KBM-7 (cell line): Measurements from ENCODE around the gene AFG1L.
"Not testable (repeated sequence)": the region's sequence is repeated elsewhere in the genome, so short reads cannot be mapped to it uniquely, and the experiment has no call there.

ENCODE experiments used
- DNase-seq: peaks from one replicate; pipeline ENCODE4 v3.0.0-alpha.2; 2015
- in situ Hi-C: fragments of 300-500 bp; cut with MboI; formaldehyde crosslinking; loops from 2 replicates; pipeline ENCODE4 v1.14.3; 2020; ENCODE audit warnings: low sequenced_read_pairs, low pct_unique_long_range_greater_than_20kb, mixed read lengths

The AFG1L gene

DNA sequence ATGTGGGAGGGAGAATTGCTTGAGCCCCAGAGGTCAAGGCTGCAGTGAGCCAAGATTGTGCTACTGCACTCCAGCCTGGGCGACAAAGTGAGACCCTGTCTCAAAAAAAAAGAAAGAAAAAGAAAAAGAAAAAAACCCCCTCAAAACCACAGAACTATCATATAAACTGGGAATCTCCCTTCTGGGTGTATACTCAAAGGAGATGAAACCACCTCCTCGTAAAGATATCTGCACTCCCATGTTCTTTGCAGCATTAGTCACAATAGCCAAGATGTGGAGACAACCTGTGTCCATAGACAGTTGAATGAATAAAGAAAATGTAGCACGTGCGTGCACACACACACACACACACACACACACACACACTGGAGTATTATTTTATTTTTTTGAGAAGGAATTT is 8.5 kb upstream of the AFG1L start:
- in situ Hi-C loops: no loop called here

DNA sequence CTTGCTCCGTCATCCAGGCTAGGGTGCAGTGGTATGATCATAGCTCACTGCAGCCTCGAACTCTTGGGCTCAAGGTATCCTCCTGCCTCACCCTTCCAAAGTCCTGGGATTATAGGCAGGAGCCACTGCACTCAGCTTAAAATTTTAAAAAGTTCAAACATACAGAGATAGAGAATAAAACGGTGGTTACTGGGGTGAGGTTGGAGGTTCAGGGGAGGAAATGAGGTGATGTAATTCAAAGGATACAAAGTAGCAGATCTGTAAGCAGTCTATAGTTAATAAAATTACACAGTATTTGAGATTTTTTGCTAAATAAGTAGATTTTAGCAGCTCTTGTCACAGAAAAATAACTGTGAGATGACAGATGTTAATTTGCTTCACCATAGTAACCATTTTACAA is 7.5 kb upstream of the AFG1L start:
- no peak for DNase-seq
- in situ Hi-C loops: no loop called here

More for the DNA sequence above, 8.5 kb upstream of the AFG1L start:
- no peak for DNase-seq

DNA sequence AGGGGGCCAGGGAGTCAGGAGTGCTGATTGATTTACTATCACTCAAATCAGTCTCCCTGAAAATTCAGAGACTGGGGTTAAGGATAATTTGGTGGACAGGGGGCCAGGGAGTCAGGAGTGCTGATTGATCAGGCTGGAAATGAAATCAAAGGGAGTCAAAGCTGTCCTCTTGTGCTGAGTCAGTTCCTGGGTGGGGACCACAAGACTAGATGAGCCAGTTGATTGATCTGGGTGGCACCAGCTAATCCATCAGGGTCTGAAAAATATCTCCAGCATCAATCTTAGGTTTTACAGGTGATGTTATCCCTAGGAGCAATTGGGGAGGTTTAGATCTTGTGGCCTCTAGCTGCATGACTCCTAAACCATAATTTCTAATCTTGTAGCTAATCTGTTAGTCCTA is 6.1 kb upstream of the AFG1L start:
- no peak for DNase-seq
- in situ Hi-C loops: no loop called here

DNA sequence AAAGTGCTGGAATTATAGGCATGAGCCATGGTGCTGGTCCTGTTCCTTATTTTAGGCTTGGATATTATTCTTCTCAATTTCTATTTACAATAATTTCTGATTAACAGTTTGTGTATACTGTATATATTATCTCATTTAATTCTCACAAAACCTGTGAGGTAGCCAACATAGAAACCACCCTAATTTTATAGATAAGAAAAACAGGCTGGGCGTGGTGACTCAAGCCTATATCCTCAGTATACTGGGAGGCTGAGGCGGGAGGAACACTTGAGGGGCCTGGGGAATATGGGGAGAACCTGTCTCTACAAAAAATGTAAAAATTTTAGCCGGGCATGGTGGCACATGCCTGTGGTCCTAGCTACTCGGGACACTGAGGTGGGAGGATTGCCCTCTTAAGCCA is 3.8 kb upstream of the AFG1L start:
- no peak for DNase-seq
- in situ Hi-C loops: no loop called here

DNA sequence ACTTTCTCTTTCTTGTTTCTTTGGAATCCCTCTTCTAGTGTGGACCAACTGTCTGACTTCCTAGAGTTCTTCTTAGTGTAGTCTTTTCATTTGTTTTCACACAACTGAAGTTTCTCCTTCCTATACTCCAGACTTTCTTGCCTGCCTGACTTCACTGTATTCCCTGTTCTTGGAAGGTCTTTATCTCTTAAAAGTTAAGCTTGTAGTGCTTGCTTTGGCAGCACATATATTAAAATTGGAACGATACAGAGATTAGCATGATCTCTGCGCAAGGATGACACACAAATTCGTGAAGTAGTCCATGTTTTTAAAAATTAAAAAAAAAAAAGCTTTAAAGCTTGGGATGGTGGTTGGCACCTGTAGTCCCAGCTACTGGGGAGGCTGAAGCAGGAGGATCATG is 2.3 kb upstream of the AFG1L start:
- in situ Hi-C loops, DNase-seq: not testable (repeated sequence)

DNA sequence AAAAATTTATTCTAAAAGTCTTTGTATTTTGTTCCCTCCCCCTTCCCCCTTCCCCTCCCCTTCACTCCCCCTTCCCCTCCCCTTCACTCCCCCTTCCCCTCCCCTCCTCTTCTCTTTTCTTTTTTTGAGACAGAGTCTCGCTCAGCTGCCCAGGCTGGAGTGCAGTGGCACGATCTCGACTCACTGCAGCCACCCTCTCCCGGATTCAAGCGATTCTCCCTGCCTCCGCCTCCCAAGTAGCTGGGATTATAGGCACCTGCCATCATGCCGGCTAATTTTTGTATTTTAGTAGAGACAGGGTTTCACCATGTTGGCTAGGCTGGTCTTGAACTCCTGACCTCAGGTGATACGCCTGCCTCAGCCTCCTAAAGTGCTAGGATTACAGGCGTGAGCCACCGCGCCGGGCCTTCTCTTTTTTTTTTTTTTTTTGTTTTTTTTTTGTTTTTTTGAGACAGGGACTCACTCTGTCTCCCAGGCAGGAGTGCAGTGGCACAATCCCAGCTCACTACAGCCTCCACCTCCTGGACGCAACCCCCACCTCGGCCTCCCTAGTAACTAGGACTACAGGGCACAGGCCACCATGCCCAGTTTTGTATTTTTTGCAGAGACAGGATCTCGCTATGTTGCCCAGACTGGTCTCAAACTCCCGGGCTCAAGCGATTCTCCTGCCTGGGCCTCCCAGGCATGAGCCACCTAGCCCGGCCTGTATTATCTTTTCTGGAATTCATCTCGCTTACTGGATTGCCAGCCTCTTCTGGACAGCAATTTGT is 1.1 kb upstream of the AFG1L start:
- in situ Hi-C loops: no loop called here
- no peak for DNase-seq

DNA sequence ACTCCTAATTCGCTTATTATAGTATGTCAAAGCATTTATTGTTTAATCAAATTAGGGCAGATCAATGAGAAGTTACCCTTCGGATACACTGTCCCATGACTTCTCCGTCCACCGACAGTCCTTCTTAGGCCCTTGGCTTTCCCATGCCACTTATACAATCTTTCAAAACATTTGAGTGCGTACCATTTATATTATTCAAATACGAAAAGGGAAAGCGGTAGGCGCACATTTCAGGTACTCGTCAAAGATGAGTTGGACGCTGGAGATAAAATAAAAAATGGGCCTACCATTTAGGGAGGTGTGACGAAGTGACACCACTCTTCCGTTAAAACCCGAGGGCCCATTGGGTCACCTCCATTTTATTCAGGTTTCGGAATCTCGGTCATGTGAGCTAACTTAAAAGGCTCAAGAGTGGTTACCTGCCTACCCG is 542 bp upstream of the AFG1L start:
- no peak for DNase-seq
- in situ Hi-C loops: no loop called here

DNA sequence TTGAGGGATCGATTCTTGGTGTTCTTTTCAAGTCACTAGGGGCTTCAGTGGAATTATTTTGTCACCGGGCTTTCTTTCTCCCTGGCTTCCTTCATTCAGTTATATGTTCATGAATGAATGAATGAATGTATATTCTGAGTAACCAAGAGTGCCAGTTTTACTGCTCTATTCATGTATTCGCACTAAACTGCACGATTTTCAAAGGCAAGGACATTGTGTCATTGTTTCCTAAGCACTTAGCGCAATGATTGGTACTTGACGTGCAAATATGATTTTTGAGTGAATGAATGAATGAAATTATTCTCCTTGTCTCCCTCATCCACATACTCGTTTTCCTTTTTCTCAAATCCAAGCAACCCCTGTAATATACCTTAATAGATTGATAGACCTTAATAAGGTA is 822 bp downstream of the AFG1L start:
- DNase-seq: no peak
- in situ Hi-C loops: no loop called here

DNA sequence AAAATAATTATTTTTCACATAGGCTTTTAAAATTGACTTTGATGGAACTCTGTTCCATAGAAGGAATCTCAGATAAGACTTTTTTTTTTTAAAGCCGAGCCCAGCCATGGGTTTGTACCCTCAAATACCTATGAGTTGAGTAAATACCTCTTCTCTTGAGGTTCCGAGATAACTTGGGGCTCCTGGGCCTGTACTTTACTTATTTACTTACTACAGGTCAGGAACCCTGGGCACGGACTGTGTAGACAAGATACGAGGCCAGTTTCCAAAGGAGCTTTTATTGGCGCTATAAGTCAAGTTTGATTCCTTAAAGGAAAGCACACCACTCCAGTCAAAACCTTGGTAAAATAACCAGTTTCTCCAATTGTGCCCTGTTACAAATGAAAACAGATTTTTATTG is 7.5 kb downstream of the AFG1L start:
- DNase-seq: no peak
- in situ Hi-C loops: no loop called here

DNA sequence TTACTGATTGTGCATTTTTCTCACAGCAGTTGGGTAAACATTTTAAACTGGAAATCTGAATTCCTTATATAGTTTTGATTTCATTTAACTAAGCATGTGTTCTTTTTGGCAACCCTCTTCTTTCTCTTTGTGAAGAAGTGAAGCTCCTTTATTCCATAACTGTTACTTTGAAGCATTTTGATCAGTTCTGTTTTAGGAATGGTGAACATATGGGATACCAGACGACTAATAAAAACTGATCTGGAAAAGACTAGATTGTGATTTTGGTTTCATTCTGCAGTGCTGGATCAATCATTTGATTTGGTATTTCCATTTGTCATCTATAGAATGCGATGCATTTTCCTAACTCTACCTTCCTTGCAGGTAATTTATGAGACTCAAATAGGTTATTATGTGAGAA is 9.8 kb downstream of the AFG1L start:
- DNase-seq: no peak
- in situ Hi-C loops: no loop called here

DNA sequence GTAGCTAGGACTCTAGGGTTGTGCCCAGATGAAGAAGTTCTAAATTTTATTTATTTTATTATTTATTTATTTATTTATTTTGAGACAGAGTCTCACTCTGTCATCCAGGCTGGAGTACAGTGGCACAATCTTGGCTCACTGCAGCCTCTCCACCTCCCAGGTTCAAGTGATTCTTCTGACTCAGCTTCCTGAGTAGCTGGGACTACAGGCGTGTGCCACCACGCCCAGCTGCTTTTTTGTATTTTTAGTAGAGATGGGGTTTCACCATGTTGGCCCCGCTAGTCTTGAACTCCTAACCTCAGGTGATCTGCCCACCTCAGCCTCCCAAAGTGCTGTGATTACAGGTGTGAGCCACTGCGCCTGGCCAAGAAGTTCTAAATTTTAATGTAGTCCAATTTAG is 13.8 kb downstream of the AFG1L start:
- DNase-seq, in situ Hi-C loops: not testable (repeated sequence)

DNA sequence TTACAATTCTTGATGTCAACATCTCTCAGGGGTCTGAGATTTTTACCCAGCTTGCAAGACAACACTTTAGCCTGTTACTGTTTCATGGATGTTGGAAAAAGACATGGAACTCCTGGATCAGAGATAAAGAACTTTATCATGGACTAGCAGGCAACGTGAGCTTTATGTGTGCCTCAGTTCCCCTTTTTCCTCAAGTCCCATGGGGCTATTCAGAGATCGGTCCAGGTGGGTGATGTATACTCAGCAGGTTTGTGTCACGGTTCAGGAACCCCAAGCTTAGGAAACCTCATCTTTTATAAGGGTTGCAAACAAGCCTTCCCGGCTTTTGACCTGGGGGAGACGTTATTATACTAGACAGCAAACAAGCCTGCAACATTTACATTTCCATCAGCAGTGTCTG is 15.0 kb downstream of the AFG1L start:
- in situ Hi-C loops: no loop called here
- no peak for DNase-seq

DNA sequence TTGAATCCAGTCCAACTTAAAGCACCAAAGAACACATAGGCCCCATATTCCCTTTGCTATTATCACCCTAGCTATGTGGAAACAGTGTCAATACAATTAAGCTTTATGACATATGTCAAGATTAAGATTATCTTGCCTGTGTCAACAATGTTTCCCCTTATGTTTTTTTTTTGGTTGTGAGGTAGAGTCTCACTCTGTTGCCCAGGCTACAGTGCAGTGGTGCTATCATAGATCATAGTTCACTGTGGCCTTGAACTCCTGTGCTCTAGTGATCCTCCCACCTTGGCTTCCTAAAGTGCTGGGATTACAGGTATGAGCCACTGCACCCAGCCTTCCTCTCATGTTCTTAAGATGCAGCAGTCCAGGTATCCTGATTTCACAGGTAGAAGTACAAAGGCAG is 17.8 kb downstream of the AFG1L start:
- DNase-seq: no peak
- in situ Hi-C loops: no loop called here

DNA sequence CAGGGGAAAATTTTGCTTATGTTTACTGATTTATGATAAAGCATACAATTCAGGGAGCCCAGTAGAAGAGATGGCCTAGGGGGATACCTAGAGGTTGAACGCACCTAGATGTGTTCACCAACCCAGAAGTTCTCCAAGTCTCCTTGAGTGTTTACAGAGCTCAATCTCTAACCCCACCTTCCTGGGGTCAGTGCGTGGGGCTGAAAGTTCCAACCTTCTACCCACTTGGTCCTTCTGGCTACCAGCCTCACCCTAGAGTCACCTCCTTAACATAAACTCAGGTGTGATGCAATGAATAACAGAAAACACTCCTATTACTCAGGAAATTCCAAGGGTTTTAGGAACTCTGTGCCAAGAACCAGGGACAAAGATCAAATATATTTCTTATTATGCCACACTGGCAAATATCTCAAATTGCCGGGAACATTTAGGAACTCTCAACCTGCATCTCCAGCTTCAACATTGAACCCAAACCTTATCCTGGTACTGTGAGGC is 26.4 kb downstream of the AFG1L start:
- in situ Hi-C loops: no loop called here
- DNase-seq: no peak

DNA sequence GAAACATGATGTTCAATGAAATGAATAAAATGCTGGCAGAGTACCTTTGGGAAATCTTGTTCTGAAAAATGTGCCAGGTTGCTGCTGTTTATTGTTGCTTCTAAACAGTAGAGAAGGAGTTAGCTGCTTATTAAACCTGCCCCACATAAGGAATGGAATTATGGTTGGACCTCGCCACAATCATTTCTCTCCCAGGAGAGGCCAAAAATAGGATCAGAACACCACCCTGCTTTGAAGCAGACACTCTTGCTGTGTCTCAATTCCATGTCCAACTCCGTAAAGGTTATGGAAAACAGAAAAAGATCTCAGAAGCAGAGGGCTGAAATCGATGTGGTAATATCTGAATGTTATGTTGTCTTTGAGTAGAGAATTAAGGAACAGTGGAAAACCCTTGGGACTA is 27.9 kb downstream of the AFG1L start:
- in situ Hi-C loops: no loop called here

DNA sequence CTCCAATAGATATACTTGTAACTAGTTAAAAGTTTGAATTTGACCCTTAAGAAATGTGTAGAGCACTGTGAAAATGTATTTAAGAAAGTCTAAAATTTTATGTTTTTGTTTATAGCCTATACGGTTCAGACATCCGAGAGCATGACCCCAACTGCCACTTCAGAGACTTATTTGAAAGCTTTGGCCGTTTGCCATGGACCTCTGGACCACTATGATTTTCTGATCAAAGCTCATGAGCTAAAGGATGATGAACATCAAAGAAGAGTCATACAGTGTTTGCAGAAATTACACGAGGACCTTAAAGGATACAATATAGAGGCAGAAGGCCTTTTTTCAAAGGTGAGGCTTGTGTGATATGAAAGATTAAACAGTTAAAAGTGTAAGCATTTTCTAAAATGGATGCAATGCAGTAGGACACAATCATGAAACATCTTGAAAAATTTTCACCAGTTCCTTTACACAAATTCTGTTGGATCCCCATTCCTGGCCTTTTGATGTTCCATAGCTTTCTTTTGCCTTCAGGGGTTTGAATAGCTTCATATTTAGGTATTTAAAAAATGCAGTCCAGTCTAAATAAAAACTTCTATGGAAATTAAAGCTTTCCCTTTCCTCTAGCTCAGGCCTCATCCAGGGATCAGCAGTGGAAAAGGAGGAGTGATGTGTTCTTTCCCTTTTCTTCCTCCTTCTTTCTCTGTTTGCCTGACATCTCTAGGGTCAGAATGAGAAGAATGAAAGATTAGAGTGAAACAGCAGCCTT is 29.0 kb downstream of the AFG1L start:
- in situ Hi-C loops: no loop called here
- no peak for DNase-seq

More for the DNA sequence above, 27.9 kb downstream of the AFG1L start:
- DNase-seq: no peak

DNA sequence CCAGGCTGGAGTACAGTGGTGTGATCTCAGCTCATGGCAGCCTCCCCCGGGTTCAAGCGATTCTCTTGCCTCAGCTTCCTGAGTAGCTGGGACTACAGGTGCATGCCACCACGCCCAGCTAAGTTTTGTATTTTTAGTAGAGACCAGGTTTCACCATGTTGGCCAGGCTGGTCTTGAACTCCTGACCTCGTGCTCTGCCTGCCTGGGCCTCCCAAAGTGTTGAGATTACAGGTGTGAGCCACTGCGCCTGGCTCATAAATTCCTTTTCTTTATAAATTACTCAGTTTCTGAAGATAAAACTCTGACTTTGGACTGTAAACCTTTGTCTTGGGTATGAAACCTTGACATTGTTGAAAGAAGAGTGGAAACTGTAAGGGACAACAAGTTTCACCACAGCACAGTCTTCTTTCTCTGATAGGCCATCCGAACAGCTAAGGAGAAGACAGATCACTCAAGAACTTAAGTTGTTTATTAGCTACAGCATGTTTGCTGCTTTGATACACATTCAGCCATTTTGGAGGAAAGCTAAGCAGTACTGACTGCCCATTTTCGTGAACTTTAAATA is 35.4 kb downstream of the AFG1L start:
- in situ Hi-C loops, DNase-seq: not testable (repeated sequence)

DNA sequence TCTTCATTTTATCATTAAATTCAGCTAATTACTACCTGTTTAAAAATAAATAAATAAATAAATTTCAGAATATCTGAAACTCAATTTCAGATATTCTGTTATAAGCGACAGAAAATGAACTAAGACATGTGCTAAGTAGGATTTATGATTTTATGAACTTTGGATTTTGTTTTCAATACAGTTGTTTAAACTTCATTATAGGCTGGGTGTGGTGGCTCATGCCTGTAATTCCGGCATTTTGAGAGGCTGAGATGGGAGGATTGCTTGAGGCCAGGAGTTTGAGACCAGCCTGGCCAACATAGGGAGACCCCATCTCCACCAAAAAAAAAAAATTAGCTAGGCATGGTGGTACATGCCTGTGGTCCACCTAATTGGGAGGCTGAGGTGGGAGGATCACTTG is 36.0 kb downstream of the AFG1L start:
- in situ Hi-C loops: no loop called here
- no peak for DNase-seq

DNA sequence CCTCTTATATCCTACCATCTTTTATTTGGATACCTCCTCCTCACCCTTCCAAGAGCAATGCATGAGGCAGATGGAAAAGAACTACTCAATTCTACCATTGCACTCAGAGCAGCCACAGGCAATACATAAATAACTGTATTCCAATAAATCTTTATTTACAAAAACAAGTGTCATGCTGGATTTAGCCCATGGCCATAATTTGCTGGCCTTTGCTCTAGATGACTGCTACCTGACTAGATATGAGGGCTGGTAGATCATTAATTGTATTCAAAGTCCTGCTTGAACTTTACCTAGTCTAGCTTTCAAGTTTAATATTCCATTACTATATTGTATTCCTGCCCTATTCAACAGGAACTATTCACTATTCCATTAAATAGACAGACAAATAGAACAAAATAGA is 37.1 kb downstream of the AFG1L start:
- in situ Hi-C loops: no loop called here
- no peak for DNase-seq

DNA sequence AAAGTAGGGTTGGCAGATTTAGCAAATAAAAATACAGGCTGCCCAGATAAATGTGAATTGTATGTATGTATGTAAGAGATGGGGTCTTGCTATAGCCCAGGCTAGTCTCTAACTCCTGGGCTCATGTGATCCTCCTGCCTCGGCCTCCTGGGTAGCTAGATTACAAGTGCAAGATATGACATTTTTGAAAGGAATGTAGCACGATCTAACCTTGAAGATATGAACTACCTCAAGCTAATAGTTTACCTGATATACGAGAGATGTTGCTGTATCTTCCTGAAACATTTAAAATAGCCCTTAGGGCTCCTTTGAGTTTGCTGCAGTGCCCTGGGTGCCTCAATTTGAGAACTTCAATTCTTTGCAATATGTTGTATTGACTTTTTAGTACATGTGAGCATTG is 42.1 kb downstream of the AFG1L start:
- DNase-seq: no peak
- in situ Hi-C loops: no loop called here
